GM18519 (cell line): ENCODE data around the gene NCKAP1.
"Not testable (repeated sequence)": the region's sequence is repeated elsewhere in the genome, so short reads cannot be mapped to it uniquely, and the experiment has no call there.

ENCODE experiments used
- ATAC-seq: cut with Tn5 transposase; IDR thresholded peaks from one replicate; pipeline ENCODE4 v1.9.1; 2021; ENCODE audit warnings: mild to moderate bottlenecking, moderate library complexity; ENCODE audit not compliant: unreplicated experiment, low FRiP score

NCKAP1 gene

GRCh38 chr2:183038341-183039300 is at the start of gene NCKAP1:
TSS of gene NCKAP1 (minus strand) at chr2:183038457. CDS start at chr2:183038099, 358 bp downstream.
- ATAC-seq: peak; percentile 58

GRCh38 chr2:183081911-183082310 is 43.7 kb upstream of the NCKAP1 start:
- no peak for ATAC-seq

GRCh38 chr2:183079139-183079775 is 41.0 kb upstream of the NCKAP1 start:
- ATAC-seq: peak; percentile 22

DNA sequence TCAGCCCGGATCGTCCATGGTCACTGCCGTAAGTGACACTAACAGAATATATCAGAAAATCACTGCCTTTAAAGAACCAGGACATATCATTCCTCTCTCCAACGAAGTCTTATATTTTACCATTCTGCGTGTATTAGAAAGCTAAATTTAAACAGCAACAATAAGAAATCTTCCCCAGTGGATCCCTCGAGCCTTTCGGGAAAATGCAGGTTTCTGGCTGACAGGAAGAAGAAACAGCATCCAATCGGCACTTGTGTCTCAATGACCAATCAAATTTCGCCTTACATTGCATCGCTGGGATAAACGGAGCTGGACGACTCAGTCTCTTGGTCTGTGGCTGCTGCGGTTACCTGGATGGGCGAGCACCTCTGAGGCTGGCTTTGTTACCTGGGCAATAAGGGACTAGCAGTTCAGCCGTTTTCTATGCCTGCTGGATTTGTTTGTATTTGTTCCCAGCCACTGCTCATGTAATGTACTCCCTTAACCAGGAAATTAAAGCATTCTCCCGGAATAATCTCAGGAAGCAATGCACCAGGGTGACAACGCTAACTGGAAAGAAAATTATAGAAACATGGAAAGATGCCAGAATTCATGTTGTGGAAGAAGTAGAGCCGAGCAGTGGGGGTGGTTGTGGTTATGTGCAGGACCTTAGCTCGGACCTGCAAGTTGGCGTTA is 40.3 kb upstream of the NCKAP1 start, which contains the start of gene DUSP19:
Gene DUSP19, plus strand, starts transcription at position 284 of the 675 bp plus-strand sequence. Its CDS starts 187 bp downstream, at position 471.
- peak; percentile 78 for ATAC-seq

DNA sequence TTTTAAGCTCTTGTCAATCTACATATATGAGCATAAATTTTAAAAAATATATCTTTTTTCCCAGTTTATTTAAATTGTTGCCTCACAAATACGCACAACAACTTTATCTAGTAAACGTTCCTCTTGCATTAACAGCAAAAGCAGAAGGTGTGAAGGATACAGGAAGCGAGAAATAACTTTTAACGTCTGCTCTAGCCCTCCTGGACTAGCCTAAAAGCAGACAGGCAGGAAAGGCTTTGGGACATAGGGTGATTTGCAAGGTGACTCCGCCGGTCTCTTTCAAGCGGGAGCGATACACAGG is 39.9 kb upstream of the NCKAP1 start:
- peak; percentile 23 for ATAC-seq

- ATAC-seq: no peak
These were observed 33.9 kb upstream of the NCKAP1 start for GRCh38 chr2:183072177-183072576.

DNA sequence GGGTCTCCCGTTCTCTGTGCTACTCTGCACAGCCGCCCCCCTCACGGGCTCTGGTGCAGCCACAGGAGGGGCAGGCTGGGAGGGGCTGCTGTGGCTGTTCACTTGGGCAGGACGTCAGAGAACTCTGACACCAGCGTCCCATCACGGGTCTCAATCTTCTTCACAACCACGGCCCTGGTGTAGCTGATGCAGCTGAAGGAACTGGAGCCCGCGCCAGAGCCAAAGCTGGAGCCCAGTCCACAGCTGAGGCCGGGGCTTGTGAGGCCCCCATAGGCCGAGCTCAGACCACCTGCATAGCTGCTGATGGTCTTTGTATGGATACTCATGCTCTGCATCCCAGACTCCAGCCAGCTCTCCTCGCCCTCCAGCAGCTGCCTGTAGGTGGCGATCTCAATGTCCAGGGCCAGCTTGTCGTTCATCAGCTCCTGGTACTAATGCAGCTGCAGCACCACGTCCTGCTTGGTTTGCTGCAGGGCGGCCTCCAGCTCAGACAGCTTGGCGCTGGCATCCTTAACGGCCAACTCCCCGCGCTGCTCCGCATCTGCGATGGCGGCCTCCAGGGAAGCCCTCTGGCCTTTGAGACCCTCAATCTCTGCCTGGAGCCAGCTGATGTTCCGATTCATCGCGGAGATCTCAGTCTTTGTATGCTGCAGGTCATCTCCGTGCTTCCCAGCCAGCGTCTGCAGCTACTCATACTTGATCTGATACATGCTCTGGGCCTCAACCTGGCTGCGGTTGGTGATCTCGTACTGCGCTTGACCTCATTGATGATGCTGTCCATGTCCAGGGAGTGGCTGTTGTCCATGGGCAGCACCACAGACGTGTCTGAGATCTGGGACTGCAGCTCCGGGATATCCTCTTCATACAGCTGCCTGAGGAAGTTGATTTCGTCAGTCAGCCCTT is 32.9 kb upstream of the NCKAP1 start:
- ATAC-seq: no peak

GRCh38 chr2:183069174-183069573 is 30.9 kb upstream of the NCKAP1 start:
- no peak for ATAC-seq

DNA sequence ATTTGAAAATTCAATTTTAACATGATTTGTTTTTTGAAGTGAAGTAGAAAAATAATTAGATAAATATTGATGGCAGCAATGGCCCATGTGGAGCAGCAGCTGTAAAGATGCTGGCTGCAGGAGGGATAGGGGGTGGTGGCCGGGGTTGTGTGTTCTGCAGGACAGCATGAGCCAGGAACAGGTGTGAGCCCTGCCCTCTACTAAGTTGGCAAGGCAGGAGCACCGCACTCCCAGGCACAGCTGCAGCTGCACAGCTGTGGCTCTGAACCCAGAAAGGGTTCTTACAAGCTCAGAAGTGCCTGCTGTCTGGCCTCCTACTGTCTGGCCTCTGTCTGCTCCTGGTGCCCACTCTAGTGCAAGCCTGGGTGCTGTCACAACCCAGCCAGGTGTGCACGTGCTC is 30.3 kb upstream of the NCKAP1 start:
- ATAC-seq: no peak

- peak; percentile 97 for ATAC-seq
These were observed 24.8 kb upstream of the NCKAP1 start for GRCh38 chr2:183063083-183063482.

- ATAC-seq: no peak
These were observed 22.4 kb upstream of the NCKAP1 start for GRCh38 chr2:183060571-183061231.

DNA sequence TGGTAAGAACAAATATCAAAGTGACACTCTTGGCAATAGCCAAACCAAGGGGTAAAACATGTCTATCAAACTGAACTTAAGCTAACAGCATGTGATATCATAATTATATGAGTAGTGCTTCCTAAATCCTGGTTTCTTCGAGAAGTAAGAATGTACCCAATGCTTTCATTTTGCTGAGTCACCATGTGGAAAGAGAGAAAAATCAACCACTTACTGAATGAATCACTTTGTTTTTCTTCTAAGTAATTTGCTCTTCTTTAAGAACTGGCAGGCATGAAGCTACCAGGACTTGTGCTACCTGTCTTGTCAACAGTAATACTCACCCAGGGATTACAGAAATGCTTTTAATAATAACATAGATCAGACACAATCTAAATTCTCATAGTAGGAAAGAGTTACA is 21.3 kb upstream of the NCKAP1 start:
- no peak for ATAC-seq

DNA sequence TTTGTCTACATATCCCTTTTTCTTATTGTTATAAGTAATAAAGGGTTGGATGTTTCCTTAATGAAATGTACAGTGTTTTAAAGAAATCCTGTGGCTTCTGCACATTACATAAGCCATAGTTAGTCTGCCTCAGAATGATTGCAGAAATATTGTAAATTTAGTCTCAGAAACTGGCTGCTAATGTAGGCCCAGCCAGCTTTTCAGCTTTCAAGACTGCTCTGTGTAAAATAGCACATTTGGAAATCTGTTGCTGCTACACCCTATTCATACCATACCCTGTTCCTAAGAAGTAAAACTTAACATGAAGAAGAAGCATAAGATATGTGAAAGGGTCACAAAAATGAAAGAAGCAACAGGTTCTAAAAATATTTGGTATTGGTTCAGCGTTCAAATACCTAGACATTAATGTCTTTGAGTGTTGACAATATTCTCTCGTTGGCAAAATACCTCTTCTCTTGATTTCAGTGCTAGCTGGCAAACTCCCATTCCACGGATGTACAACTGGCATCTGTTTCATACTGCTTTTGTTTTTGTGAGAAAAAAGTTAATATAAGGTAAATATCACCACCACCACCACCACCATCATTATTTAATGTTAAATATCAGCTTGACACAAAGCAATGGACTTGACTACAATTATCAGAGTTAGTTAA is 19.2 kb upstream of the NCKAP1 start:
- ATAC-seq: peak; percentile 27

- ATAC-seq: no peak
These were observed 11.2 kb upstream of the NCKAP1 start for GRCh38 chr2:183049420-183049819.

GRCh38 chr2:183047486-183048125 is 9.3 kb upstream of the NCKAP1 start:
- ATAC-seq: not testable (repeated sequence)

DNA sequence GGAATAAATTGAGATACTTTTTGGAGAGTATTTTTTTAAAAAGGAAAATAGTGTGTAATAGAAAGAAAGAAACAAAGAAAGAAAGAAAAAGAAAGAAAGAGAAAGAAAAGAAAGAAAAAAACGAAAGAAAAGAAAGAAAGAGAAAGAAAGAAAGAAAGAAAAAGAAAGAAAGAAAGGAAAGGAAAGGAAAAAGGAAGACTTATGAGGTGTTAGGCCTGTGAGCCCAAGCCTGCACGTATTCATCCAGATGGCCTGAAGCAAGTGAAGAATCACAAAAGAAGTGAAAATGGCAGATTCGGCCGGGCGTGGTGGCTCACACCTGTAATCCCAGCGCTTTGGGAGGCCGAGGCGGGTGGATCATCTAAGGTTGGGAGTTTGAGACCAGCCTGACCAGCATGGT is 5.3 kb upstream of the NCKAP1 start:
- not testable (repeated sequence) for ATAC-seq

DNA sequence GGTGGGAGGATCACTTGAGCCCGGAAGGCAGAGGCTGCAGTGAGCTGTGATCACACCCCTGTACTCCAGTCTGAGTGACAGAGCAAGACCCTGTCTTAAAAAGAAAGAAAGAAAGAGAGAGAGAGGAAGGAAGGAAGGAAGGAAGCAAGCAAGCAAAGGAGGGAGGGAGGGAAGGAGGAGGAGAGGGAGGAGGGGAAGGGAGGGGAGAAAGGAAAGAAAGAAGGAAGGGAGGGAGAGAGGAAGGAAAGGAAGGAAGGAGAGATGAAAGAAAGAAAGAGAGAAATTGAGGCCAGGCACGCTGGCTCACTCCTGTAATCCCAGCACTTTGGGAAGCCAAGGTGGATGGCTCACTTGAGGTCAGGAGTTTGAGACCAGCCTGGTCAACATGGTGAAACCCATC is 2.3 kb upstream of the NCKAP1 start:
- no peak for ATAC-seq

- ATAC-seq: peak; percentile 21
These were observed 510 bp downstream of the NCKAP1 start for GRCh38 chr2:183037553-183038340.
